NB4 (cell line): ENCODE measurements around the gene CPNE9.

Source experiments
- DNase-seq: peaks from one replicate; pipeline ENCODE4 v3.0.0; 2010; ENCODE audit warnings: low read depth
- H3K4me3 ChIP-seq: one replicate; pipeline ENCODE4 v1.5.1; 2011; ENCODE audit warnings: mild to moderate bottlenecking, low read depth, low read length, moderate library complexity
- CTCF ChIP-seq: IDR thresholded peaks from one replicate; pipeline ENCODE4 v1.5.1; 2012; ENCODE audit warnings: low read depth, low read length
- MAX ChIP-seq: IDR thresholded peaks from 2 replicates; pipeline ENCODE4 v1.6.1; 2011; ENCODE audit warnings: low read depth, low read length
- MYC ChIP-seq: IDR thresholded peaks from 2 replicates; pipeline ENCODE4 v1.6.1; 2011; ENCODE audit warnings: low read depth, low read length
- POLR2A ChIP-seq: IDR thresholded peaks from 2 replicates; pipeline ENCODE4 v1.6.1; 2011; ENCODE audit warnings: mild to moderate bottlenecking; ENCODE audit not compliant: insufficient read length; ENCODE audit errors: extremely low read depth

The CPNE9 gene

GRCh38 chr3:9754678-9755077, 51.0 kb downstream of the CPNE9 start:
- TF ChIP-seq MAX (no peak), MYC (no peak)
- DNase-seq = no peak
- H3K4me3 ChIP-seq = no peak overlapping the region

- TF ChIP-seq CTCF = no peak
- TF ChIP-seq POLR2A = no peak
- no peak for TF ChIP-seq MYC
- no peak for TF ChIP-seq MAX
- no peak overlapping the region for H3K4me3 ChIP-seq
- no peak for DNase-seq
Observed at GRCh38 chr3:9757427-9757826, 53.8 kb downstream of the CPNE9 start.

- no peak for DNase-seq
- no peak overlapping the region for H3K4me3 ChIP-seq
- TF ChIP-seq MAX = no peak
- no peak for TF ChIP-seq POLR2A
- TF ChIP-seq MYC = no peak
- TF ChIP-seq CTCF = no peak
Observed at GRCh38 chr3:9760779-9761505, 57.3 kb downstream of the CPNE9 start.

- TF ChIP-seq MYC (no peak), MAX (no peak), POLR2A (no peak), CTCF (no peak)
- DNase-seq = no peak
- no peak overlapping the region for H3K4me3 ChIP-seq
Observed at GRCh38 chr3:9761919-9762318, 58.3 kb downstream of the CPNE9 start.

- DNase-seq = no peak
- TF ChIP-seq CTCF = no peak
- no peak for TF ChIP-seq MYC
- TF ChIP-seq POLR2A = no peak
- TF ChIP-seq MAX = no peak
- no peak overlapping the region for H3K4me3 ChIP-seq
Observed at GRCh38 chr3:9762871-9763270, 59.2 kb downstream of the CPNE9 start.

GRCh38 chr3:9765865-9766264, 62.2 kb downstream of the CPNE9 start:
- no peak for TF ChIP-seq MAX
- TF ChIP-seq CTCF = no peak
- no peak for TF ChIP-seq POLR2A
- TF ChIP-seq MYC = no peak
- H3K4me3 ChIP-seq = no peak overlapping the region
- no peak for DNase-seq
